Epithelial cell of esophagus (primary cell): ENCODE measurements around the gene MYLK4.
A peak's percentile ranks its signal among the peaks of the same experiment; 100 is the strongest.

Source experiments
- DNase-seq: peaks from one replicate; pipeline ENCODE4 v3.0.0; 2010; ENCODE audit warnings: low read depth
- H3K4me3 ChIP-seq: 2 replicates; pipeline ENCODE4 v1.5.1; 2011; ENCODE audit warnings: mild to moderate bottlenecking, low read length, control low read depth
- CTCF ChIP-seq: IDR thresholded peaks from 2 replicates; pipeline ENCODE4 v1.5.1; 2011; ENCODE audit warnings: low read depth, mild to moderate bottlenecking, low read length, control low read depth, inconsistent platforms; ENCODE audit not compliant: insufficient read depth; ENCODE audit errors: missing control alignments

Gene MYLK4

DNA sequence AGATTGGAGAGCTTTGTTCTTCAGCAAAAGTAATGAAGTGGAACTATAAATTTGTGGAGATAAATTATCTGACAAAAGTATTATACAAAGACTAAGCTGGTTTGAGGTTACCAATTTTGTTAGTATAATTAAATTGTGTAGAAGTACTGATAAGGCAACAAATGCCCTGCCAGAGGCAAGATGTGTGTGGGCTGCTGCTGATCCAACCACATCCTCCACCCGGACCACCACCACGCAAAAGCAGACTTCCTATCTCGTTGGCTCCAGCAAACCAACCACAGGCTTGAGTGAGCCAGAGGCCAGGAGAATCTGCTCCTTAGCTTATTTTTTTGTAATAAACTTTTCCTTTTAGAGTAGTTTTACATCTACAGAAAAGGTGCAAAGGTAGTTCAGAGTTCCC, 1.1 kb upstream of the MYLK4 start:
- no peak overlapping the region for H3K4me3 ChIP-seq
- TF ChIP-seq CTCF, result no peak
- no peak for DNase-seq

GRCh38 chr6:2749969-2750600, 637 bp downstream of the MYLK4 start:
- TF ChIP-seq CTCF, result peak; percentile 84
- peak; percentile 62 for DNase-seq
- H3K4me3 ChIP-seq, result no peak overlapping the region

DNA sequence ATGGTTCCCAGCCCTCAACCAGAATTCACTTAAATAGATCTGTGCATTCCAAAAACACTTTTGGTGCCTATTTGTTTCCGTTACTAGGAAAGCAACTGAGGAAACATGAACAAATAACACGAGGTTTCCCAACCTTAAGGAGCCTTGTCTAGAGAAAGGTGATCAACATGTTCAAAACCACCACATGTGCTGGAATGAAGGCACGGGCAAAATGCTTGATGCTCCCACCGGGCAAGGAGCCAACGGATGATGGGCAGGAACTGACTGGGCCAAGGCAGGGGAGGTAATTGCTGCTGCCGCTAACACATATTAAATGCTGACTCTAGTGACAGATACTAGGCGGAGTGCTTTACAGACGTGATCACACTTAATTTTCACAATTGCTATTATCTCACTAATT, 2.5 kb downstream of the MYLK4 start:
- no peak overlapping the region for H3K4me3 ChIP-seq
- no peak for DNase-seq
- no peak for TF ChIP-seq CTCF

DNA sequence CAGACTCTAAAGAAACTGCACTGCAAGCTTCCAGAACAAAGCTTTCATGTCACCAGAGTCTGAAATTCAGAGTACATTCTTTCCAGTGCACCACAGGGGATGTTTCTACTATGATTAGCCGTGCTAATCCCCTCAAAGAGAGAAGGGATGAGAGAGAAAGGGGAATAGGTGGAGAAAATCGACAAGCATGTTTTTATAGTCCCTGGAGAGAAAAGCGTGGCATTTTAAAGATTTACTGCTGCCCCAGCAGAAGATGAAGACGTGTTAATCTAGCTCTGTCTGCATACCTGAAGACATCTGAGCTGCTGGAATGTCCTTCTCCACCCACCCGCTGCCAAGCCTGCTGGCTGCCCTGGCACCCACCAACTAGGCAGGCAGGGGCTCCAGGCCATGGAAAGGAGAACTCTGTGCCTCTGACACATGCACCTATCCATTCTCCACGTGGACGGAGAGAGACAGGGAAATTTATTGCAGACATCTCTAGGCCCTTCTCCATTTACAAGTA, 4.1 kb downstream of the MYLK4 start:
- TF ChIP-seq CTCF, result no peak
- no peak for DNase-seq
- no peak overlapping the region for H3K4me3 ChIP-seq

- no peak for TF ChIP-seq CTCF
- H3K4me3 ChIP-seq, result no peak overlapping the region
- no peak for DNase-seq
Observed at GRCh38 chr6:2745246-2745645, 5.5 kb downstream of the MYLK4 start.

DNA sequence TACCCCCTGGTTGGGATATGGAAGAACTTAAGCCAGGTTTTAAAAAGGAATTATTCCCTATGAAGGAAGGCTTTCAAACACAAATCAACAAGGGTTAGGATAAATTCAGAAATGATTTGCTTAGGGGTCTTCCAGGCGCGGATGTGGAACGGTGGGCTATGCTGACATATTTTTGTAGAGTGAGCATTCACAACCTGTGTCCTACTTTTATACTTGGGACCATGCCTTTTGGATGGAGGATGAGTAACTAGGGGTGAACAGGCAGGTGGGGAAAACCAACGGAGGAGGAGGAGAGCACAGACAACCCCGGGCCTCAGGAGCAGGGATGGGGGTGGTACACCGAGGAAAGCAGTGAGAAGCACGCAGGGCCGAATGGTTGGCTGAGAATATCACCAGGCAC, 5.9 kb downstream of the MYLK4 start:
- no peak overlapping the region for H3K4me3 ChIP-seq
- no peak for DNase-seq
- TF ChIP-seq CTCF, result no peak

- H3K4me3 ChIP-seq, result no peak overlapping the region
- no peak for DNase-seq
- peak; percentile 31 for TF ChIP-seq CTCF
Observed at GRCh38 chr6:2744209-2744771, 6.4 kb downstream of the MYLK4 start.
